ENCODE results near the gene CCDC183. TPM values are rescaled to one million over a fixed set of nuclear protein-coding genes. Genes with fewer than 3 reads are reported as not detected.

The CCDC183 gene
- total RNA-seq, 1 experiment from 2014 or later, result 3.6 TPM

DNA sequence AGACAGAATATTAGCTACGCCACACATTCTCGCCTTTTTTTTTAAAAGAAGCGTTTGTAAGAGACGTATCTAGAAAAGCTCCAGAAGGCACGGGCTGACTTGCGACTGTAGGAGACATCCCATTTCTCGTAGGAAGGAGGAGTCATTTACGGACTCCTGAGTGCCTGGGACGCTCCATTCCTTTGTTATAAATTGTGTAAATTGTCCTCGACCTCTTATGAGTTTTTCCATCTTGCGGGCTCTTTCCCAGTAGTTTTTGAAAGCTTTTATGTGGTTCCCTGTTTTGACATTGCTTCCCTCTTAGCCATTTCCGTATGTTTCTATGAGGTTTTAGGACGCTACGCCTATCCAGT, 12.6 kb downstream of the CCDC183 start:
- Histone ChIP-seq H3K9me2 (ENCODE audit: insufficient read depth) (no peaks in the 10 kb centered on the region), H3K36me3 (ENCODE audit: low read depth) (peaks cover 5% of the 10 kb centered on the region; the same call in 1 of the 2 replicates), H3K4me1 (replicated peaks; ENCODE audit: insufficient read depth) (peaks cover 19% of the 10 kb centered on the region), H3K27me3 (ENCODE audit: insufficient read depth, low read depth) (no peaks in the 10 kb centered on the region), H3K4me2 (peak overlapping the region; percentile 96), H3F3A (ENCODE audit: insufficient read depth, low read depth) (peaks cover under 1% of the 10 kb centered on the region; the same call in 1 of the 2 replicates), H3K79me2 (ENCODE audit: low read depth) (peaks cover 39% of the 10 kb centered on the region), H3K27ac (no peak overlapping the region), H4K20me1 (ENCODE audit: insufficient read depth) (peaks cover 10% of the 10 kb centered on the region; the same call in 1 of the 2 replicates), H3K4me3 (peak overlapping the region; percentile 96), H3K9me3 (ENCODE audit: insufficient read depth, low read depth) (no peaks in the 10 kb centered on the region), H2AFZ (peak overlapping the region; percentile 81)
- POLR2A ChIA-PET (ENCODE audit: unreplicated experiment), result no interaction called here
- TF ChIP-seq CTCF (conservative IDR thresholded peaks at IDR 0.05), result no peak
- TF ChIP-seq EZH2 (IDR thresholded peaks at IDR 0.05; ENCODE audit: low read depth), result no peak
- no peak for DNase-seq
- no TSS peak for BruUV-seq (replicated peaks)
- CTCF ChIA-PET, result interaction anchor here (0.6 kb wide), 1 partner anchor 226 kb away, joined by 5 read pairs; no protein-coding TSS in a partner anchor
- intact Hi-C loops (cut with micrococcal nuclease; ENCODE audit: unreplicated experiment), result no loop called here

- H3K9me3 ChIP-seq (ENCODE audit: insufficient read depth, low read depth), result no peaks in the 10 kb centered on the region
- H3K36me3 ChIP-seq (ENCODE audit: low read depth), result peaks cover 2% of the 10 kb centered on the region; the same call in 1 of the 2 replicates
- H2AFZ ChIP-seq, result no peak overlapping the region
- H3K4me2 ChIP-seq, result no peak overlapping the region
- intact Hi-C loops (cut with micrococcal nuclease; ENCODE audit: unreplicated experiment), result no loop called here
- no peaks in the 10 kb centered on the region for H3K27me3 ChIP-seq (ENCODE audit: insufficient read depth, low read depth)
- H3K9me2 ChIP-seq (ENCODE audit: insufficient read depth), result no peaks in the 10 kb centered on the region
- peaks cover 10% of the 10 kb centered on the region; the same call in 1 of the 2 replicates for H3F3A ChIP-seq (ENCODE audit: insufficient read depth, low read depth)
- DNase-seq, result no peak
- BruUV-seq (replicated peaks), result no TSS peak
- H3K27ac ChIP-seq, result no peak overlapping the region
- POLR2A ChIA-PET (ENCODE audit: unreplicated experiment), result no interaction called here
- CTCF ChIA-PET, result interaction anchor here (0.7 kb wide), 1 partner anchor 182 kb away, joined by 4 read pairs; the partner anchor contains the start of gene CLIC3
- H3K4me1 ChIP-seq (replicated peaks; ENCODE audit: insufficient read depth), result peaks cover under 1% of the 10 kb centered on the region; the same call in 1 of the 2 replicates
- H3K79me2 ChIP-seq (ENCODE audit: low read depth), result peaks cover 21% of the 10 kb centered on the region
- no peak overlapping the region for H3K4me3 ChIP-seq
- TF ChIP-seq EZH2 (IDR thresholded peaks at IDR 0.05; ENCODE audit: low read depth), result no peak
- no peak for TF ChIP-seq CTCF (conservative IDR thresholded peaks at IDR 0.05)
- peaks cover 11% of the 10 kb centered on the region; the same call in 1 of the 2 replicates for H4K20me1 ChIP-seq (ENCODE audit: insufficient read depth)
Measured at GRCh38 chr9:136814725-136815421, 18.7 kb downstream of the CCDC183 start.

- CTCF ChIA-PET, result interaction anchor here (0.6 to 0.7 kb wide), 2 partner anchors 181 to 472 kb away, joined by 3 to 4 read pairs; partner anchors contain the start of gene CLIC3
- no peak overlapping the region for H3K4me2 ChIP-seq
- no peak overlapping the region for H3K4me3 ChIP-seq
- H3K9me3 ChIP-seq (ENCODE audit: insufficient read depth, low read depth), result no peaks in the 10 kb centered on the region
- TF ChIP-seq EZH2 (IDR thresholded peaks at IDR 0.05; ENCODE audit: low read depth) (no peak), CTCF (conservative IDR thresholded peaks at IDR 0.05) (no peak)
- no peaks in the 10 kb centered on the region for H3K36me3 ChIP-seq (ENCODE audit: low read depth)
- H3K27me3 ChIP-seq (ENCODE audit: insufficient read depth, low read depth), result no peaks in the 10 kb centered on the region
- POLR2A ChIA-PET (ENCODE audit: unreplicated experiment), result no interaction called here
- peaks cover 16% of the 10 kb centered on the region for H3K79me2 ChIP-seq (ENCODE audit: low read depth)
- no peaks in the 10 kb centered on the region for H3K4me1 ChIP-seq (replicated peaks; ENCODE audit: insufficient read depth)
- H3F3A ChIP-seq (ENCODE audit: insufficient read depth, low read depth), result peaks cover 10% of the 10 kb centered on the region; the same call in 1 of the 2 replicates
- 0 out of 2 replicates have a peak, but pooled peaks cover 6% of the 10 kb centered on the region for H4K20me1 ChIP-seq (ENCODE audit: insufficient read depth)
- no peak for DNase-seq
- H3K27ac ChIP-seq, result no peak overlapping the region
- H3K9me2 ChIP-seq (ENCODE audit: insufficient read depth), result no peaks in the 10 kb centered on the region
- intact Hi-C loops (cut with micrococcal nuclease; ENCODE audit: unreplicated experiment), result no loop called here
- H2AFZ ChIP-seq, result no peak overlapping the region
- no TSS peak for BruUV-seq (replicated peaks)
Measured at GRCh38 chr9:136815422-136815782, 19.3 kb downstream of the CCDC183 start.
